ENCODE results near the gene INPP5A. TPM values are rescaled to one million over a fixed set of nuclear protein-coding genes. Genes with fewer than 3 reads are reported as not detected.
"Not testable (repeated sequence)": the region's sequence is repeated elsewhere in the genome, so short reads cannot be mapped to it uniquely, and the experiment has no call there.

INPP5A gene
- total RNA-seq, 1 experiment from 2014 or later: 22.6 TPM

DNA sequence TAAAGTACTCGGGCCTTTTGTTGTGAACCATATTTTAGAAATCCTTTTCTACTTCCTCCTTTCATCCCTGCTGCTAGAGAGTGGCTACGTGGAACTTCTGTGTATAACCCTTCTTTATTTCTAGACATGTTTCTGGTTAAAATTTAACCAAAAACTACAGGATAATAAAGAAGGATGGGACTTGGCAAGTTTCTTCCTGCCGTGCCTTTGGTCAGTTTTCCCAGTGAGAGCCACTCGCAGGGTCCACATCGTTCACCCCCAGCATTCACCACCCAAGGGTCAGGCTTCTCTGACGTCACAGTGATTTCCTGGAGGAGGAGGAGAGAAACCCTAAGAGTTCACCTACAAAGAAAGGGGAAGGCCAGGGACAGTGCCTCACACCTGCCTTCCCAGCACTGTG, 203.0 kb downstream of the INPP5A start:
- H3K9me3 ChIP-seq (ENCODE audit: low read length): no peaks in the 10 kb centered on the region
- BruUV-seq (replicated peaks): no TSS peak
- no peaks in the 10 kb centered on the region for H3F3A ChIP-seq (ENCODE audit: low read length, unreplicated experiment)
- no peak overlapping the region for H2AFZ ChIP-seq (ENCODE audit: low read length)
- no peaks in the 10 kb centered on the region for H3K9me2 ChIP-seq (replicated peaks; ENCODE audit: low read length)
- no peak overlapping the region for H3K4me3 ChIP-seq (ENCODE audit: low read length)
- H4K20me1 ChIP-seq (ENCODE audit: low read length): no peaks in the 10 kb centered on the region
- H3K27ac ChIP-seq (ENCODE audit: low read length): no peak overlapping the region
- ChIA-PET POLR2A (ENCODE audit: unreplicated experiment) (no interaction called here), CTCF (no interaction called here)
- TF ChIP-seq, protein P1, sequence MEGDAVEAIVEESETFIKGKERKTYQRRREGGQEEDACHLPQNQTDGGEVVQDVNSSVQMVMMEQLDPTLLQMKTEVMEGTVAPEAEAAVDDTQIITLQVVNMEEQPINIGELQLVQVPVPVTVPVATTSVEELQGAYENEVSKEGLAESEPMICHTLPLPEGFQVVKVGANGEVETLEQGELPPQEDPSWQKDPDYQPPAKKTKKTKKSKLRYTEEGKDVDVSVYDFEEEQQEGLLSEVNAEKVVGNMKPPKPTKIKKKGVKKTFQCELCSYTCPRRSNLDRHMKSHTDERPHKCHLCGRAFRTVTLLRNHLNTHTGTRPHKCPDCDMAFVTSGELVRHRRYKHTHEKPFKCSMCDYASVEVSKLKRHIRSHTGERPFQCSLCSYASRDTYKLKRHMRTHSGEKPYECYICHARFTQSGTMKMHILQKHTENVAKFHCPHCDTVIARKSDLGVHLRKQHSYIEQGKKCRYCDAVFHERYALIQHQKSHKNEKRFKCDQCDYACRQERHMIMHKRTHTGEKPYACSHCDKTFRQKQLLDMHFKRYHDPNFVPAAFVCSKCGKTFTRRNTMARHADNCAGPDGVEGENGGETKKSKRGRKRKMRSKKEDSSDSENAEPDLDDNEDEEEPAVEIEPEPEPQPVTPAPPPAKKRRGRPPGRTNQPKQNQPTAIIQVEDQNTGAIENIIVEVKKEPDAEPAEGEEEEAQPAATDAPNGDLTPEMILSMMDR (conservative IDR thresholded peaks at IDR 0.05; ENCODE audit: low read depth, low read length): no peak
- no peak for TF ChIP-seq EZH2 (IDR thresholded peaks at IDR 0.05; ENCODE audit: low read length, unreplicated experiment)
- no peak for TF ChIP-seq EZH2phosphoT487 (IDR thresholded peaks at IDR 0.05; ENCODE audit: borderline replicate concordance, low read length)
- intact Hi-C loops (cut with micrococcal nuclease): no loop called here
- DNase-seq (no peak), ATAC-seq (no peak)
- no peak overlapping the region for H3K9ac ChIP-seq (ENCODE audit: low read length)
- no peak overlapping the region for H3K4me2 ChIP-seq (ENCODE audit: low read length)
- no peaks in the 10 kb centered on the region for H3K4me1 ChIP-seq (ENCODE audit: insufficient read depth, low read length)
- H3K27me3 ChIP-seq (ENCODE audit: low read length): no peaks in the 10 kb centered on the region
- no peaks in the 10 kb centered on the region; the same call in 1 of the 2 replicates for H3K36me3 ChIP-seq (ENCODE audit: low read depth, low read length)
- H3K79me2 ChIP-seq (ENCODE audit: low read length): no peaks in the 10 kb centered on the region

DNA sequence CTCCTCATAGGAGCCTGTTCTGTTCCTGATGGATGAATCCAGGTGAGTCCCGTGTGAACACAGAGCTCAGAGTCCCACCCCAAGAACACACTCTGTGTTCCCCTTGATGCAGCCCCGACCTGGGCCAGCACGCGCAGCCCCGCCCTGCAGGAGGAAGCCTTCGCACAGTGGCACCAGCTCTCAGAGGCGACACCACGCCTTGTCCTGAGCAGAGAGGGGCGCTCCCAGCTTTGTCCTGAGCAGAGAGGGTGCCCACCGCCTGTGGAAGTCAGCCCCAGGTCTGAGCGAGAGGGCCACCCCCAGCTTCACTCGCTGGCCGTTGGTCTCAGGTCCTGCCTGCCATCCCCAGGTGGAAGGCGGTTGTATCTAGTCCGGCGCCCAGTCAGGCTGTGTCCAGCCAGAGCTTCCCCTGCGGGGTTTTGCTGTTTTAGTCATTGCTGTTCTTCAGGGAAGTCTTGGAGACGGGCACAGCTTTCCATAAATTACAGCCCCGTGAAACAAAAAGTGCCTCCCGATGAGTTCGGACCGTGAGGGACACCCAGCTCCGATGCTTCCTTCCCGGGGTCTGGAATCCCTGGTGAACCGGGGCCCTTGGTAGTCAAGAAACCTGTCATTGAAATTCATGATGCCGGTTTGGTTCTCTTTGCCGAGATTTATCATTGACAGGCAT, 204.7 kb downstream of the INPP5A start:
- Histone ChIP-seq H3K79me2 (ENCODE audit: low read length) (no peaks in the 10 kb centered on the region), H3F3A (ENCODE audit: low read length, unreplicated experiment) (no peaks in the 10 kb centered on the region), H3K9ac (ENCODE audit: low read length) (no peak overlapping the region), H4K20me1 (ENCODE audit: low read length) (no peaks in the 10 kb centered on the region), H3K9me3 (ENCODE audit: low read length) (no peaks in the 10 kb centered on the region), H3K4me2 (ENCODE audit: low read length) (no peak overlapping the region), H3K36me3 (ENCODE audit: low read depth, low read length) (no peaks in the 10 kb centered on the region; the same call in 1 of the 2 replicates), H3K4me3 (ENCODE audit: low read length) (no peak overlapping the region), H3K27me3 (ENCODE audit: low read length) (no peaks in the 10 kb centered on the region), H3K27ac (ENCODE audit: low read length) (no peak overlapping the region), H3K4me1 (ENCODE audit: insufficient read depth, low read length) (no peaks in the 10 kb centered on the region), H2AFZ (ENCODE audit: low read length) (no peak overlapping the region), H3K9me2 (replicated peaks; ENCODE audit: low read length) (no peaks in the 10 kb centered on the region)
- TF ChIP-seq EZH2phosphoT487 (IDR thresholded peaks at IDR 0.05; ENCODE audit: borderline replicate concordance, low read length) (no peak), EZH2 (IDR thresholded peaks at IDR 0.05; ENCODE audit: low read length, unreplicated experiment) (no peak)
- TF ChIP-seq, protein P1 (conservative IDR thresholded peaks at IDR 0.05; ENCODE audit: low read depth, low read length): no peak
- ATAC-seq: no peak
- CTCF ChIA-PET: no interaction called here
- no TSS peak for BruUV-seq (replicated peaks)
- intact Hi-C loops (cut with micrococcal nuclease): no loop called here
- DNase-seq: no peak
- POLR2A ChIA-PET (ENCODE audit: unreplicated experiment): no interaction called here

DNA sequence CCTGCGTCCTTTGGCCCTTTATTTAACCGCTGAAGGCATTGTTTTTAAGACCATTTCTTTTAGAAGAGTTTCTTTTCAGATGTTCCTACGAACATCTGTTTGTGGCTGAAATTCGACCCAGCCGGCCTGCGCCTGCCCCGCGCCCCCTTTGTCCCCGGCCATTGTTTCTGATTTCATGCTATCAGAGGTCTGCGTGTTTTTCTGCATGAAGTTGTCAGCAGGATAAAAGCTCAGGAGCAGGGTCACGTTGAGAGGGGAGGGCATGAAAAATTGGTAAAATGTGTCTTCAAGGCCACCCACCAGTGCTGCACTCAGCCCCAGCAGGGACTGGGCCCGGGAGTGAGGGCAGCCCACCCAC, 205.2 kb downstream of the INPP5A start:
- Histone ChIP-seq H3K4me1 (ENCODE audit: insufficient read depth, low read length) (no peaks in the 10 kb centered on the region), H3K4me2 (ENCODE audit: low read length) (no peak overlapping the region), H3K4me3 (ENCODE audit: low read length) (no peak overlapping the region), H3K27ac (ENCODE audit: low read length) (no peak overlapping the region), H3K27me3 (ENCODE audit: low read length) (no peaks in the 10 kb centered on the region), H3K9me2 (replicated peaks; ENCODE audit: low read length) (no peaks in the 10 kb centered on the region), H4K20me1 (ENCODE audit: low read length) (no peaks in the 10 kb centered on the region), H3K9ac (ENCODE audit: low read length) (no peak overlapping the region), H3K9me3 (ENCODE audit: low read length) (no peaks in the 10 kb centered on the region), H2AFZ (ENCODE audit: low read length) (no peak overlapping the region), H3F3A (ENCODE audit: low read length, unreplicated experiment) (no peaks in the 10 kb centered on the region), H3K79me2 (ENCODE audit: low read length) (no peaks in the 10 kb centered on the region), H3K36me3 (ENCODE audit: low read depth, low read length) (no peaks in the 10 kb centered on the region; the same call in 1 of the 2 replicates)
- no peak for TF ChIP-seq EZH2 (IDR thresholded peaks at IDR 0.05; ENCODE audit: low read length, unreplicated experiment)
- TF ChIP-seq, protein P1 (conservative IDR thresholded peaks at IDR 0.05; ENCODE audit: low read depth, low read length): no peak
- DNase-seq (no peak), ATAC-seq (no peak)
- BruUV-seq (replicated peaks): no TSS peak
- POLR2A ChIA-PET (ENCODE audit: unreplicated experiment): no interaction called here
- CTCF ChIA-PET: no interaction called here
- intact Hi-C loops (cut with micrococcal nuclease): no loop called here

DNA sequence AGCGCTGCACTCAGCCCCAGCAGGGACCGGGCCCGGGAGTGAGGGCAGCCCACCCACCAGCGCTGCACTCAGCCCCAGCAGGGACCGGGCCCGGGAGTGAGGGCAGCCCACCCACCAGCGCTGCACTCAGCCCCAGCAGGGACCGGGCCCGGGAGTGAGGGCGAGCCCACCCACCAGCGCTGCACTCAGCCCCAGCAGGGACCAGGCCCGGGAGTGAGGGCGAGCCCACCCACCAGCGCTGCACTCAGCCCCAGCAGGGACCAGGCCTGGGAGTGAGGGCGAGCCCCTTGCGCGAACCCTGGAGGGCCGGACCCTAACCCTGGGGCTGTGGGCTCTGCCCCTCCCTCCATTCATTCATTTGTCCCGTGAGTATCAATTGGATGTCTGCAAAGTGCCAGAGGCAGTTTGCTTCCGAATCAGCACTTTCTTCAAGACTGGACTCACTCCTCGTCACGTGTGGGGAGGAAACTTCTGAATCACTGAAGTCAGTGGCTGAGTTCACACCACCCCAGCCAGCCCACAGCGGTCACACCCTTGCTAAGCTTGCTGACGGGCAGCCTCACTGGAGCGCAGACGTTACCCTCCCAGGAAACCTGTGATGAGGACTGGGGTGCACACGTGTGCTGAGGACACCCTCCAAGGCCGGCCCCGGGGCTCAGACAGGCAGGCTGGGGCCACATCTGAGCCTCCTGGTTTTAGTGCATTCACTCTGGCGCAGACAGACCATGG, 205.8 kb downstream of the INPP5A start:
- CTCF ChIA-PET; H3K9me2 ChIP-seq (replicated peaks; ENCODE audit: low read length); H3K4me1 ChIP-seq (ENCODE audit: insufficient read depth, low read length); H3K27me3 ChIP-seq (ENCODE audit: low read length); H3K36me3 ChIP-seq (ENCODE audit: low read depth, low read length); intact Hi-C loops (cut with micrococcal nuclease); H3K4me2 ChIP-seq (ENCODE audit: low read length); H4K20me1 ChIP-seq (ENCODE audit: low read length); ATAC-seq; H3K79me2 ChIP-seq (ENCODE audit: low read length); H3K9me3 ChIP-seq (ENCODE audit: low read length); BruUV-seq (replicated peaks); DNase-seq; H3K4me3 ChIP-seq (ENCODE audit: low read length); H3K27ac ChIP-seq (ENCODE audit: low read length); H3K9ac ChIP-seq (ENCODE audit: low read length); H3F3A ChIP-seq (ENCODE audit: low read length, unreplicated experiment); POLR2A ChIA-PET (ENCODE audit: unreplicated experiment); H2AFZ ChIP-seq (ENCODE audit: low read length): not testable (repeated sequence)

Measured in PC-3 (cell line).